ENCODE data around the gene SLC22A12.

- TF ChIP-seq CTCF (IDR thresholded peaks at IDR 0.05) (no peak), POLR2A (IDR thresholded peaks at IDR 0.05) (no peak)
These were observed 2.3 kb upstream of the SLC22A12 start for GRCh38 chr11:64588701-64589100.

Data from Peyer's patch (tissue), 4 donors.